Brain microvascular endothelial cell (primary cell): Measurements from ENCODE around the gene TMBIM1.

Source experiments
- DNase-seq: peaks from one replicate; pipeline ENCODE4 v3.0.0-alpha.2; 2020
- H3K27ac ChIP-seq: fragments of 250-450 bp; sonication (Bioruptor Pico); 2 replicates; pipeline ENCODE4 v1.5.1; 2020; ENCODE audit warnings: mild to moderate bottlenecking, moderate library complexity
- H3K27me3 ChIP-seq: fragments of 250-450 bp; sonication (Bioruptor Pico); replicated peaks from 2 replicates; pipeline ENCODE4 v1.5.1; 2020; ENCODE audit warnings: mild to moderate bottlenecking
- H3K36me3 ChIP-seq: fragments of 250-450 bp; sonication (Bioruptor Pico); replicated peaks from 2 replicates; pipeline ENCODE4 v1.5.1; 2020; ENCODE audit warnings: mild to moderate bottlenecking
- H3K4me3 ChIP-seq: 2 replicates; pipeline ENCODE4 v1.5.1; 2011; ENCODE audit warnings: low read depth, mild to moderate bottlenecking, control low read depth, low read length, moderate library complexity
- in situ Hi-C: cut with HindIII; loops from 2 replicates; pipeline ENCODE4 v1.10.0; 2017; ENCODE audit warnings: low sequenced_read_pairs, low pct_ligation_motif_present
- TF ChIP-seq, protein P1 (sequence below): IDR thresholded peaks from 2 replicates; pipeline ENCODE4 v1.5.1; 2011; ENCODE audit warnings: low read depth, mild to moderate bottlenecking, moderate library complexity, low read length, control low read depth, inconsistent platforms; ENCODE audit errors: missing control alignments

TMBIM1 gene

DNA sequence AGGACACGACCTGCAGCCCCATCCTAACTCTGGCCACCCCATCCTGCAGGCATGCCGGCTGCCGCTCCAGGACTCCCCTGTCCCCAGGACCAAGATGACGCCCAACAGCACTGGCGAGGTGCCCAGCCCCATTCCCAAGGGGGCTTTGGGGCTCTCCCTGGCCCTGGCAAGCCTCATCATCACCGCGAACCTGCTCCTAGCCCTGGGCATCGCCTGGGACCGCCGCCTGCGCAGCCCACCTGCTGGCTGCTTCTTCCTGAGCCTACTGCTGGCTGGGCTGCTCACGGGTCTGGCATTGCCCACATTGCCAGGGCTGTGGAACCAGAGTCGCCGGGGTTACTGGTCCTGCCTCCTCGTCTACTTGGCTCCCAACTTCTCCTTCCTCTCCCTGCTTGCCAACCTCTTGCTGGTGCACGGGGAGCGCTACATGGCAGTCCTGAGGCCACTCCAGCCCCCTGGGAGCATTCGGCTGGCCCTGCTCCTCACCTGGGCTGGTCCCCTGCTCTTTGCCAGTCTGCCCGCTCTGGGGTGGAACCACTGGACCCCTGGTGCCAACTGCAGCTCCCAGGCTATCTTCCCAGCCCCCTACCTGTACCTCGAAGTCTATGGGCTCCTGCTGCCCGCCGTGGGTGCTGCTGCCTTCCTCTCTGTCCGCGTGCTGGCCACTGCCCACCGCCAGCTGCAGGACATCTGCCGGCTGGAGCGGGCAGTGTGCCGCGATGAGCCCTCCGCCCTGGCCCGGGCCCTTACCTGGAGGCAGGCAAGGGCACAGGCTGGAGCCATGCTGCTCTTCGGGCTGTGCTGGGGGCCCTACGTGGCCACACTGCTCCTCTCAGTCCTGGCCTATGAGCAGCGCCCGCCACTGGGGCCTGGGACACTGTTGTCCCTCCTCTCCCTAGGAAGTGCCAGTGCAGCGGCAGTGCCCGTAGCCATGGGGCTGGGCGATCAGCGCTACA is 29.4 kb downstream of the TMBIM1 start:
- in situ Hi-C loops: no loop called here
- Histone ChIP-seq H3K27me3 (no peaks in the 10 kb centered on the region), H3K27ac (no peak overlapping the region), H3K4me3 (no peak overlapping the region), H3K36me3 (peaks cover 31% of the 10 kb centered on the region)
- TF ChIP-seq, protein P1, sequence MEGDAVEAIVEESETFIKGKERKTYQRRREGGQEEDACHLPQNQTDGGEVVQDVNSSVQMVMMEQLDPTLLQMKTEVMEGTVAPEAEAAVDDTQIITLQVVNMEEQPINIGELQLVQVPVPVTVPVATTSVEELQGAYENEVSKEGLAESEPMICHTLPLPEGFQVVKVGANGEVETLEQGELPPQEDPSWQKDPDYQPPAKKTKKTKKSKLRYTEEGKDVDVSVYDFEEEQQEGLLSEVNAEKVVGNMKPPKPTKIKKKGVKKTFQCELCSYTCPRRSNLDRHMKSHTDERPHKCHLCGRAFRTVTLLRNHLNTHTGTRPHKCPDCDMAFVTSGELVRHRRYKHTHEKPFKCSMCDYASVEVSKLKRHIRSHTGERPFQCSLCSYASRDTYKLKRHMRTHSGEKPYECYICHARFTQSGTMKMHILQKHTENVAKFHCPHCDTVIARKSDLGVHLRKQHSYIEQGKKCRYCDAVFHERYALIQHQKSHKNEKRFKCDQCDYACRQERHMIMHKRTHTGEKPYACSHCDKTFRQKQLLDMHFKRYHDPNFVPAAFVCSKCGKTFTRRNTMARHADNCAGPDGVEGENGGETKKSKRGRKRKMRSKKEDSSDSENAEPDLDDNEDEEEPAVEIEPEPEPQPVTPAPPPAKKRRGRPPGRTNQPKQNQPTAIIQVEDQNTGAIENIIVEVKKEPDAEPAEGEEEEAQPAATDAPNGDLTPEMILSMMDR: no peak
- no peak for DNase-seq

DNA sequence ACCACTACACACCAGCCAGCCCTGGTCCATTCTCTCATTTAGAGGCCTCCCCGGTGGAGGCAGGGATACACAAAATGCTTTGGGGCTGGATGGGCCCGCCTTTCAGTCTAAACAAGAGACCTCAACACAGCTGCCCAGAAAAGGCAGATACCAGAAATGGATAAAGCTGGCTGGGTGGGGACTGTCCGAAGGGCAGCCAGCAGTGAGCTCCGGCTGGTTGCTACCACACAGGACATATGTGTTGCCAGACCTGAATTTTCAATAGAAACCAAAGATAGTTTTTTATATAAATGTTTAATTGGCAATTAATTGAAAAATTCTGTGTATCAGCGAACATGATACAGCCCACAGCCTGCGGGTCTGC is 30.1 kb downstream of the TMBIM1 start:
- Histone ChIP-seq H3K36me3 (peaks cover 27% of the 10 kb centered on the region), H3K4me3 (no peak overlapping the region), H3K27ac (no peak overlapping the region), H3K27me3 (no peaks in the 10 kb centered on the region)
- no peak for DNase-seq
- in situ Hi-C loops: no loop called here
- TF ChIP-seq, protein P1: no peak

DNA sequence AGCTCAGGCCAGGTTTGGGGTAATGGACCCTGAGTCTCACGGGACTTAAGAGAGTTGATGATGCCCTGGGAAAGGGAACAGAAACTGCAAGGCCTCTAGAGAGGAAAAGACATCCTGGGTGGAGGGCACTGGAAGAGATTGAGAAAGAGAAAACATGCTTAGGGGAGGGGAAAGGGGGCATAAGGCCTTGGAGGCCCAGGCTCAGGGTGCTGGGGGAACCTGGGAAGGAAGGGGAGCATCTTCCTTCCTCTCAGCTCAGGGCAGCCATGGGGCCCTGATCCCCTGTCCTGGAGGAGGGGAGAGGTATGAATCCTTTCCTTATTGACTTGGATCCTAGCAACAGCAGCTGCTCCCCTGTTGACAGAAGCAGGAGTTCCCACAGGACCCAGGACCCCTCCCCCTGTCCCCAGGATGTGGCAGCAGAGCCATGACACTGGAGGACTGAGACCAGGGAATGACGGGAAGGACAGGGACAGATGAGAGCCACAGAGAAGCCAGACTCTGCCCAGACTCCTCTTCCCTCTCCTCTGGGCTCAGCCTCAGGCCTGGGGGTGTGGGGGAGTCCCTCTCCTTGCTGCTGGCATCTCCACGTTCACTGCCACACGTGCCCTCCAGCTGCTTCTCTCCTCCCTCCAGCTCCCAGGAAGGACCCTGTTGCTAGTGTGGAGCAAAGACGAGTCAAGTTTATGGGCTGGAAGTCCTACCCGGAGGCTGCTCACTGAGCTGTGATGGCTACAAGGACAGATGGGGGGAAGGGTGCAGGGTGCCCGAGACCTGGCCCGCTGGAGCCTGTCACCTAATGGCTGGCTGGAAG is 30.7 kb downstream of the TMBIM1 start:
- DNase-seq: no peak
- in situ Hi-C loops: no loop called here
- TF ChIP-seq, protein P1: no peak
- Histone ChIP-seq H3K36me3 (peaks cover 27% of the 10 kb centered on the region), H3K27me3 (no peaks in the 10 kb centered on the region), H3K27ac (no peak overlapping the region), H3K4me3 (no peak overlapping the region)

DNA sequence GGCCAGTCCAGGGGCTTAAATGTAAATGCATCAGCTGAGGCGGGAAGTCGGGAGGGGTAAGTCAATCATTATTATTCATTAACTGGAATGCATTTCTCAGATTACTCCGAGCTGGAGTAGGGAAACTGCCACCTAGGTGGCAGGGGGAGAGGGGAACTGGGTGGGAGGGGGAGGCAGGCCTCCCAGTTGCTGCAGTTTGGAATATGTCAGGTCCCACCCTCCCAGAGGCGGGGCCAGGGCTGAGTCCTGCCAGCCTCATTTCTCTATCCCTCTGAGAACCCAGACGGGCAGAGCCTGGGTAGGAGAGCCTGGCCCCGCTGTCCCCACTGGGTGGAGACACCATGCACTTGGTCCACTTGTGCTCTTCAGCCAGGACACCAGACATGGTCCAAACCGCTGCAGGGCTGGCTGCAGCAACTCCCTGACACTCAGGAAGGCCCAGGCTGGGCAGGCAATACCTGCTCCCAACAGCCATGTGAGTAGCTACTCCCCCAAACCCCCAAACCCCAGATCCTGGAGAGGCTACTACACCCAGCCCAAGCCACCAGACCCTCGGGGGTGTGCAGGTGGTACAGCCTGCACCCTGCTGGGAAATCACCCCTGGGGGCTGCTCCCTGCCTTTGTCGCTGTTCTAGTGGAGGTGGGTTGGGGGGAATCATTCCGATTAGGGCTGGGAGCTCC is 31.4 kb downstream of the TMBIM1 start, which contains the start of gene GPBAR1:
TSS of gene GPBAR1 (plus strand) at position 274 of the 681 bp plus-strand sequence. CDS start 1,710 bp downstream, outside the sequence.
- in situ Hi-C loops: no loop called here
- Histone ChIP-seq H3K27me3 (no peaks in the 10 kb centered on the region), H3K36me3 (peaks cover 30% of the 10 kb centered on the region), H3K4me3 (no peak within 1 kb of the TSS), H3K27ac (no peak within 1 kb of the TSS)
- DNase-seq: no peak
- TF ChIP-seq, protein P1: no peak

DNA sequence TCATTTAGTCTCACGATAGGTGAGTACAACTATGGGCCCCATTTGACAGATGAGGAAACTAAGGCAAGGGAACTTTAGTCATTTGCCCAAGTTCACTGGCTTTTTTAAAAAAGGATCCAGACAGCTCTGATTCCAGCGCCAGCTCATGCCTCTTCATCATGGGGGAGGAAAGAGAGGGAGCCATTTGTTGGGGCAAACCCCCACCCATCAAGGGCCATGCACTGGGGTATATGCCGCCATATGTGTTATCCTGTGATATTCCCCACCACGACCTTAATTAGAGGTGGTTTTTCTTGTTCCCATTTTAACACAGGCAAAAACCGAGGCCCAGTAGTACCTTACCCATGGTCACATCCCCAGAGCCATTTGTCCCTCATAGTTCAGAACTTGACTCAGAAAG is 32.1 kb downstream of the TMBIM1 start:
- TF ChIP-seq, protein P1: no peak
- Histone ChIP-seq H3K4me3 (no peak overlapping the region), H3K27me3 (no peaks in the 10 kb centered on the region), H3K36me3 (peaks cover 30% of the 10 kb centered on the region), H3K27ac (no peak overlapping the region)
- in situ Hi-C loops: no loop called here
- DNase-seq: no peak
